NCI-H1694 (cell line): ENCODE data around the gene TBC1D9.

Experiments
- DNase-seq: peaks from one replicate; lab custom pipeline; 2025; lab: John Stamatoyannopoulos, UW

TBC1D9 gene

DNA sequence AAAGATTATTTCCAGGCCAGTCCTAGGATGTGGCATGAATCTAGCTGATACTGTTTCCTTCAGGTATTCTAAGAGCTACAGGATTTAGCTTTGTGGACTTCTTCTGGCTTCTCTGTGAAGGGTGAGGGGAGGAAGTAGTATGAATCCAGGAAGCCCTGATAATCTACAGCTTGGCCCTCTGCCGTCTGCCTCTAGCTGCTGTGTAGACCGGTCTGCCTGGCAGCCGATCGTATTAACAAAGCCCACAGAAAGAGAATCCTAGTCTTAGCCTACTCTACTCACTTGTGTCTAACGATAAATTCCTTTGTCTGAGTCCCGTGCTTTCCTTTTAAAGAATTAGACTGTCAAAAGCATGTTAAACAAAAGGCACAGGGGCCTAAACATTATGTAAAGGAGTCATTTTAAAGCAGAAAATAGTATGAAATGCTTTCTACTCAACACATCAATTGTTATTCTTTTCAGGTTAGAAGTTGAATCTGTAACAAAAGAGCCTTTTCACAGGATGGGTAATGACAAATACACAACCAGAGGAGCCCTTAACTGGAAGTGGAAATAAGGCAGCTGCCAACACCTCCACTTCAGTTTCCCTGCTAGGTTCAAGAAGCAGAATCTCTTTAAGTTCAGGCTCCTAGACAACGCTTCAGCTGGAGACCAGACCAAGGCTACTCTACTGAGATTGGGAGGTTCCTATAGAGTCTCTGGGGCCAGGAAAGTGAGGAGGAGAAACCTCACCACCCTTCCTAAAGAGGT lies 138.5 kb downstream of the TBC1D9 start:
- no peak for DNase-seq

GRCh38 chr4:140615451-140615850 lies 140.7 kb downstream of the TBC1D9 start:
- no peak for DNase-seq

DNA sequence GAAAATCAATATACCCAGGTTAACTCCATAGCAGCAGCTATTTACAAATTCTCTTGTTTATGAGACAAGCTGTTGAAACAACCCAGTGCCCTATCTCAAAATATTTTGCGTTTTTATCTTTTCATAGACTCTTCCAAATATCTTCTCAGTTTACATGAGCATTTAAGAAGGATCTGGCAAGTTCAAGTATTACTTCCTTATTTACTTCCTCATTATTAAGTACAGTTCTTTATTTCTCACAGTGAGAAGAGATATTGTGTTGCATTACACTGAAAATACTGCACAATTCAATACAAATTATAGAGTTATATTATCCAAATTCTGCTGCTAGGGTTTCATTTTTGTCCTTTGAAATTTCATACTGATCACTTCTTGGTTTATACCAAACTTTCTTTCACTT lies 143.8 kb downstream of the TBC1D9 start:
- no peak for DNase-seq

DNA sequence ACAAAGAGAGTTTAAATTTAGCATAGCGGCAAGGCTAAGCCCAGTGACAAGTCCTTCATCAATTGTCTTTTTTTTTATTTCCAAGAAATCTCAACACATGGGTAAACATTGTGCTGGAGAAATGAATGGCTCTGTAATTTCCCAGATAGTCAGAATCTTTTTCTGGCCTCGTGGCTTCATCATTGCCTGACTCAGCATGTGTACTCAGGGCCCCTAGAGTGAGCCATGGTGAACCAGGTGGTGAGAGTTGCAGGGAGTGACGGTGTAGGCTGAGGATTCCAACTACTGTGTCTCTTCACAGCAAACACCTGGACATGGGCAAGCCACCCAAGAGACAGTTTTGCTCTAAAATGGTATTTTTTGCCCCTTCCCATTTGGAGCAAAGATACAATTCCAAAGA lies 144.3 kb downstream of the TBC1D9 start:
- no peak for DNase-seq

DNA sequence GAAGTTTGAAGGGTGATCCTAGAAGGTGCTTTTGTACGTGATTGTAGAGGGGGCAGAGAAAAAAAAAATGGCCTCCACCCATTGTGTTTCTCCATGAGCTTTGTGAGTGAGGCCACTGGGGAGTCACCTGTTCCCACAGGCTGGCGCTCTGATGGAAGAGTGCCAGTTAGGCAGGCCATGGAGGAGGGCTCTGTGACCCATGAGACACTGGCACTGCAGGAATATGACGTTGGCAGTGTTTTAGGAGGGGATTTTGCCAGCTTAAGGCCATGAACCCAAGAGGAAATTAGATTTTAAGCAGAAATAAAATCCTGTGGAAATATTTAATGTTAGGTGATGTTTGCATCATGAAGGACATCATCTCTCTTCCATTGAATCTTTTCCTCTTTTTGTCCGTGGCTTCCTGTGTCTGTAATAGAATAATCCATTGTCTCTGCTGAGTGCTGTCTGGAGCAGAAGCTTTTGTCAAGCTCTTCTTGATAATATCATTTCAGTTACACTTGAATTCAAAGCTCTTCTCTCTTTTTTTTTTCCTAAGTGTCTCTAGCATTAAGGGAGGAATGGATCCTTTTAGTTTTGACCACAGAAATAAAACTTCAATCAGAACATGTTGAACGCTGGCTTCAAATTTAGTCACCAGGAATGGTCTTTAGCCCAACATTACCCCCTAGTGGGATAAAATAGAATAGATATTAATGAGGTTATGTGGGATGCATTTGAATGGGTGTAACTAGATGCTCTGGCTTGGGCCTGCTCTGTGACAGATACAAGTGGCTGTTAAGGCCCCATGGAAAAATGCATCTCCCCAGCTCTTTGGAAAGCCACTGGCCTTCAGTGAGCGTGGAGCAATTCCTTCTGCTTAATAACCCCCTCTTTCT lies 146.4 kb downstream of the TBC1D9 start:
- peak; percentile 61 for DNase-seq

- no peak for DNase-seq
Measured at GRCh38 chr4:140607852-140608251, 148.3 kb downstream of the TBC1D9 start.

- no peak for DNase-seq
Measured at GRCh38 chr4:140604544-140604943, 151.6 kb downstream of the TBC1D9 start.

GRCh38 chr4:140603286-140603685 lies 152.9 kb downstream of the TBC1D9 start:
- DNase-seq = no peak

DNA sequence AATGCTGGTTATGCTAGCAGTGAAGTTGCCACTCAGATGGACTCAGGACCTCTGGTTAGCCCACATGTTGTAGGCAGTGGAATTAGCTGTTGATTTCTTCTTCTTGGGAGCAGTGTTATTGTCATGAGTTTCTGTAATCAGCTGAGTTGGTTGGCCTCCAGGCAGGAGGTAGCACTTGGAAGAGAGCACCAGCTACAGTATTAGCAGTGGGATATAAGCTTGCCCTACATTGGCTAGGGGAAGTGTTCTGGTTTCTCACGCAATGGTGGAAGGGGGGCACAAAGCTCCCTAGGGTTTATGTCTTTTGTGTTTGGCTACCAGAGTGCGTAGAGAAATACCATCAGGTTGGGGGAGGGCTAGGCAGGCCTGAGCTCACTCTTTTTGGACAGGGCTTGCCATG lies 153.5 kb downstream of the TBC1D9 start:
- DNase-seq = no peak

- DNase-seq = no peak
Measured at GRCh38 chr4:140600408-140600807, 155.8 kb downstream of the TBC1D9 start.

GRCh38 chr4:140595065-140595464 lies 161.1 kb downstream of the TBC1D9 start:
- DNase-seq = no peak

- no peak for DNase-seq
Measured at GRCh38 chr4:140584439-140584838, 171.7 kb downstream of the TBC1D9 start.

DNA sequence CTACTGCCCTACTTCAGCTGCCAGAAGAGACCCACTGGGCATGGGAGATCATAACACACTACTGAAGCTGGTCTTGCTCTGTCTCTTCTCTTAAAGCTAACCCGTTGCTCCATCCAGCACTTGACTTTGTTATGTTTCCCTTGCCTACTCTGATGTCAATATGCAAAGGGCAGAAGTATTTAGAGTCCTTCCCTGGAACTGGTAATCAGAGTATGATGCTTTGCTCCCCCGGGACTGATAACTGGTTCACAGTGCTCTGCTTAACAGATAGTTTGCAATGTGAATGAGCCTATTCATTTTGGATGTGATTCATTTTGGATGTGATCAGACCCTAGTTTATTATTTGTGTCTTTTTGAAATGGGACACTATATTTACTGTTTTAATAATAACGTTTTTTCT lies 175.1 kb downstream of the TBC1D9 start:
- no peak for DNase-seq

- no peak for DNase-seq
Measured at GRCh38 chr4:140579278-140579677, 176.9 kb downstream of the TBC1D9 start.

- no peak for DNase-seq
Measured at GRCh38 chr4:140575489-140575888, 180.7 kb downstream of the TBC1D9 start.

- no peak for DNase-seq
Measured at GRCh38 chr4:140571620-140572019, 184.6 kb downstream of the TBC1D9 start.
